RWPE1 (cell line): ENCODE data around the gene PTPRN2.

ENCODE experiments used
- CTCF ChIA-PET: fragments of 350-600 bp; sonication (Branson Sonifier 250); formaldehyde crosslinking; extraction: SDS; loops from one replicate; lab custom pipeline; 2021; lab: Yijun Ruan, JAX
- POLR2A ChIA-PET: fragments of 400-600 bp; formaldehyde crosslinking; extraction: SDS; loops from one replicate; lab custom pipeline; 2020; ENCODE audit warnings: antibody characterized with exemption; ENCODE audit not compliant: low non-redundant PET; lab: Yijun Ruan, JAX
- DNase-seq: peaks from one replicate; pipeline ENCODE4 v3.0.0; 2012; ENCODE audit warnings: low spot score
- H3K27ac ChIP-seq: fragments of 450-650 bp; 2 replicates; pipeline ENCODE4 v1.5.1; 2017
- TF ChIP-seq, protein P1 (sequence below): fragments of 450-650 bp; conservative IDR thresholded peaks from 2 replicates; pipeline ENCODE4 v1.5.1; 2017; ENCODE audit warnings: low read depth, mild to moderate bottlenecking

PTPRN2 gene

DNA sequence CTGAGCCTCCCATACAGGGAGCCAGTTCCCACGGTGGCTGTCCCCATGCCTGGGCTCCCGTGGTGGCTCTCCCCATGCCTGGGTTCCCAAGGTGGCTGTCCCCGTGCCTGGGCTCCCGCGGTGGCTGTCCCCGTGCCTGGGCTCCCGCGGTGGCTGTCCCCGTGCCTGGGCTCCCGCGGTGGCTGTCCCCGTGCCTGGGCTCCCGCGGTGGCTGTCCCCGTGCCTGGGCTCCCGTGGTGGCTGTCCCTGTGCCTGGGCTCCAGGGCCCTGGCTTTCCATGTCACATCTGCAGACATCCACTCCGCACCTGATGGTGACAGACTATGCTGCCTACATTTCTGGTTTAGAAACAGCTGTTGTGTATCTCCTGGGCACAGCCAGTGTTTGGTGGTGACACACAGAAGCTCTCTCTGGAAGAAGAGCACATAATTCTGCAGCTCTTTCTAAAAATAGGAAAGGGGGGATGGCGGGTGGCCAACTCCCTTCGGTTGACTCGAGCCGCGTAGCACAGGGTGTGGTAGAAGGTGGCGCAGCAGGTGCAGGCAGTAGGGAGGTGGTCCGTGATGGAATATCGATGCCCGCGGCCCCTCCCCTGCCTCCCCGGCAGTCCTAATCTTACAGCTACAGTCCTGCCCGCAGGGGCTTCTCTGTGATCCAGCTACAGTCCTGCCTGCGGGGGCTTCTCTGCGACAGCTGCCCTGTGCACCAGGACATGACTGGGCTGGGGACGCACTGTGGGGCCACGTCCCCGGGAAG lies 999.6 kb downstream of the PTPRN2 start:
- ChIA-PET POLR2A (no interaction called here), CTCF (interaction anchor here (0.6 kb wide), 1 partner anchor 183 kb away, joined by 4 read pairs; no protein-coding TSS in a partner anchor)
- TF ChIP-seq, protein P1, sequence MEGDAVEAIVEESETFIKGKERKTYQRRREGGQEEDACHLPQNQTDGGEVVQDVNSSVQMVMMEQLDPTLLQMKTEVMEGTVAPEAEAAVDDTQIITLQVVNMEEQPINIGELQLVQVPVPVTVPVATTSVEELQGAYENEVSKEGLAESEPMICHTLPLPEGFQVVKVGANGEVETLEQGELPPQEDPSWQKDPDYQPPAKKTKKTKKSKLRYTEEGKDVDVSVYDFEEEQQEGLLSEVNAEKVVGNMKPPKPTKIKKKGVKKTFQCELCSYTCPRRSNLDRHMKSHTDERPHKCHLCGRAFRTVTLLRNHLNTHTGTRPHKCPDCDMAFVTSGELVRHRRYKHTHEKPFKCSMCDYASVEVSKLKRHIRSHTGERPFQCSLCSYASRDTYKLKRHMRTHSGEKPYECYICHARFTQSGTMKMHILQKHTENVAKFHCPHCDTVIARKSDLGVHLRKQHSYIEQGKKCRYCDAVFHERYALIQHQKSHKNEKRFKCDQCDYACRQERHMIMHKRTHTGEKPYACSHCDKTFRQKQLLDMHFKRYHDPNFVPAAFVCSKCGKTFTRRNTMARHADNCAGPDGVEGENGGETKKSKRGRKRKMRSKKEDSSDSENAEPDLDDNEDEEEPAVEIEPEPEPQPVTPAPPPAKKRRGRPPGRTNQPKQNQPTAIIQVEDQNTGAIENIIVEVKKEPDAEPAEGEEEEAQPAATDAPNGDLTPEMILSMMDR = no peak
- DNase-seq = no peak
- H3K27ac ChIP-seq = no peak overlapping the region

DNA sequence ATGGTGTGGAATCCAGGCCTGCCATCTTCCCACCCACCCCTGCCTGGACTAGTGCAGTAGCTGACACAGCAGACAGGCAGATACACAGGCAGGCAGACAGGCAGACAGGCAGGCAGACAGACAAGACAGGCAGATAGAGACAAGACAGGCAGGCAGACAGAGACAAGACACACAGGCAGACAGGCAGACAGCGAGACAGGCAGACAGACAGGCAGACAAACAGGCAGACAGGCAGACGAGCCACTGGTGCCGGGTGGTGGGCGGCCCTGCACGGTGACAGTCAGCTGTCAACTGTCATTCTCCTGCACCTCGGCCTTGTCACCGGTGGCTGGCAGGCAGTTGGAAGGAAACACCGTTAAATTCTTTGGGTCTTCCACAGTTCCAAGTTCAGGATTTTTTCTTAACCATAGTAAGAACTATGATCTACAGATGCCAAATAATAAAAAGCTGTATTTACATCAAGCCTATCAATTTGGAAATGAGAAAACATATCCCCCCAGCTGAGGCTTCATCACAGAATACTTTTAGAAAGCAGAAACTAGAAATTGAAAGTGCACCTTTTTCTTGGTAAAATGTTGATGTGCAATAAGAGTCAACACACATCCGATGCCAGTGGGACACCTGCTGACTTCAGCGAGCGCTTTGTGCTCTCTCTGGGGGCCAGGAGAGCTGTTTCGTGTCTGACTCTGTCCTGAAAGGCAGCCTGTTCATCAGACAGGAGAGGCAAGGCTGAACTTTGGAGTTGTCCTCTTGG lies 1000.4 kb downstream of the PTPRN2 start:
- ChIA-PET POLR2A (no interaction called here), CTCF (no interaction called here)
- TF ChIP-seq, protein P1 = no peak
- no peak overlapping the region for H3K27ac ChIP-seq
- no peak for DNase-seq

- TF ChIP-seq, protein P1 = no peak
- DNase-seq = no peak
- CTCF ChIA-PET = no interaction called here
- POLR2A ChIA-PET = no interaction called here
- H3K27ac ChIP-seq = no peak overlapping the region
Measured at GRCh38 chr7:157586426-157586955, 1001.1 kb downstream of the PTPRN2 start.

- no peak overlapping the region for H3K27ac ChIP-seq
- TF ChIP-seq, protein P1 = no peak
- ChIA-PET CTCF (interaction anchor here (0.6 kb wide), 1 partner anchor 51 kb away, joined by 4 read pairs; no protein-coding TSS in a partner anchor), POLR2A (no interaction called here)
- no peak for DNase-seq
Measured at GRCh38 chr7:157585113-157585861, 1002.3 kb downstream of the PTPRN2 start.

DNA sequence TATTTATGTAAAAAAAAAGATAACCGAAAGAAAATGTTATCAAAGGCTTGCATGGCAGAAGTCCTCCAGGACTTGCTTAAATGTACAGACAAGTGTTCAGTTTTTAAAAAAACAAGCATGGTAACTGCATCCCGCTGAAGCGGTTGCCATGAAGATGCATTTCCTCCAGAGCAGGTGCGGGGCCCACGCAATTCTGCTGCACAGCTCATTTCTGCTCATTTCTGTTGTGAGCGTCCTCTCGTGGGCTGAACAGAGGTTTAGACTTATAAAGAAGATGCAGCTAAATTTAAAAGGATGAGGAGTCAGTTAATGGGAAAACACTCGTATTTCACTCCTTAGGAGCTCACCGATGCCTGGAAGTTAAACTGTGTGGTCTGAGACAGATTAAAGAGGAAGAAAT lies 1003.2 kb downstream of the PTPRN2 start:
- no peak for DNase-seq
- no peak overlapping the region for H3K27ac ChIP-seq
- ChIA-PET CTCF (interaction anchor here (0.7 kb wide), 1 partner anchor 819 kb away, joined by 3 read pairs; no protein-coding TSS in a partner anchor), POLR2A (no interaction called here)
- TF ChIP-seq, protein P1 = no peak

- DNase-seq = no peak
- ChIA-PET POLR2A (no interaction called here), CTCF (no interaction called here)
- no peak overlapping the region for H3K27ac ChIP-seq
- TF ChIP-seq, protein P1 = no peak
Measured at GRCh38 chr7:157581740-157582139, 1005.9 kb downstream of the PTPRN2 start.
